ENCODE results near the gene PPP1R3E.

PPP1R3E gene

DNA sequence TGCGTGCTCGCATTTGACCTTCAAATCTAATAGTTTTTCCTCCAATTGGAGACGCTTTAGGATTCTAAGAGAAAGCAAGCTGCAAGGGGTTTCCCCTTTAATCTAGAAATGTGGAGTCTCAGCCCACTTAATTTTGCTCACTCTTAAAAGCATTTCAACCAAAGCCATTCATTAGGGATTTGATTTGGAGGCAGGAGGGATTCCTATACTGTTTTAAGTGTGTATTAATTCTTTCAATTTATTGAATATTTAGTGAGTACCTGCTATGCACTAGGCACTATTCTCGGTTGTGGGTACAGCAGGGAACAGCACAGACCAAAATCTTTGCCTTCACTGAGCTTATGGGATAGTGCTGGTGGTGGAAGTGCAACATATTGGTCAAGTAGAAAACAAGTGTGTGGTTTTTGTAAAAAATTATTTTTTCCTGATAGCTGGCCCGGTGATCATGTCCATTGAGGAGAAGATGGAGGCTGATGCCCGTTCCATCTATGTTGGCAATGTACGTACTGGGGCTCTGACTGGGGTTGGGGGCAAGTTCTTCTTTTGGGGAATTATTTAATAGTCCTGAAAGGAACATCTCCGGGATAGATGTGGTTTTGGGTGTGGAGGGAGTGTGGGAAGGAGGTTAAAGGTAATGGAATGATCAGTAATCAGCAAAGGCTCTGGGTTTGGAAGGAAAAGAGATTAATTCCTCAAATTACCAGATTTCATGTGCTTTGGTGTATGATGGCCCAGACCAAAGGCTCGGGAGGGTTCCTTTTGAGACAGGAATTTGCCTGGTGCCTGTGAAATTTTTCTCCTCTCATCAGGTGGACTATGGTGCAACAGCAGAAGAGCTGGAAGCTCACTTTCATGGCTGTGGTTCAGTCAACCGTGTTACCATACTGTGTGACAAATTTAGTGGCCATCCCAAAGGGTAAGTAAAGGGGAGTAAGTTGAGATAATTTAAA is 20.2 kb upstream of the PPP1R3E start:
- no peak for DNase-seq

DNA sequence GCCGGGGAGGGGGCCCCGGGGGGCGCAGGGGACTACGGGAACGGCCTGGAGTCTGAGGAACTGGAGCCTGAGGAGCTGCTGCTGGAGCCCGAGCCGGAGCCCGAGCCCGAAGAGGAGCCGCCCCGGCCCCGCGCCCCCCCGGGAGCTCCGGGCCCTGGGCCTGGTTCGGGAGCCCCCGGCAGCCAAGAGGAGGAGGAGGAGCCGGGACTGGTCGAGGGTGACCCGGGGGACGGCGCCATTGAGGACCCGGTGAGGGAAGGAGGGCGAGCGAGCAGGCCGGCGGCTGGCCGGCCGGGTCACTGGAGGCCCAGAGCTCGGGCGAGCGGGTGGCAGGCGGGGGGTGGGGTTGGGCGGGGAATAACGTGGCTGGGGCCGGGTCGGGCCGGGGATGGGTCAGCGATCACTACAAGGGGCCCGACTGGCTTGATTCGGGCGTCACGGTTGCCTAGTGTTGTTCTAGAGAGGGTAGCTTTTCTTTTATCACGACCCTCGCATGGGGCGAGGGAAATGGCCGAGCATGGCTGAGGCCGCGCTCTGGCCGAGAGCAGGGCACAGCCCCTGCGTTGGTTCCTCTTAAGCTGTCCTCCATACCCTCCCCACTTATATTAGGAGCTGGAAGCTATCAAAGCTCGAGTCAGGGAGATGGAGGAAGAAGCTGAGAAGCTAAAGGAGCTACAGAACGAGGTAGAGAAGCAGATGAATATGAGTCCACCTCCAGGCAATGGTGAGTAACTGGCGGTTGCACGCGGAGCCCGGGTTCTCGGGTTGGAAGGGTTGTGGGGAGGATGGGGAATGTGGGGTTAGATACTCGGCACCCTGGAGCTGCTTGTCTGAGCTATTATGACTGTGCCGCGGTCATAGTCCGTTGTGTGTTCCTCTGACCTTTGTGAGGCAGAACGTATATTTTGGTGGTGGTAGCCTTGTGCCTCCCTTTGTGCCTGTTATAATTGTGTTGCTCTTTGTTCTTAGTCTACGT is 19.2 kb upstream of the PPP1R3E start:
- DNase-seq = no peak

DNA sequence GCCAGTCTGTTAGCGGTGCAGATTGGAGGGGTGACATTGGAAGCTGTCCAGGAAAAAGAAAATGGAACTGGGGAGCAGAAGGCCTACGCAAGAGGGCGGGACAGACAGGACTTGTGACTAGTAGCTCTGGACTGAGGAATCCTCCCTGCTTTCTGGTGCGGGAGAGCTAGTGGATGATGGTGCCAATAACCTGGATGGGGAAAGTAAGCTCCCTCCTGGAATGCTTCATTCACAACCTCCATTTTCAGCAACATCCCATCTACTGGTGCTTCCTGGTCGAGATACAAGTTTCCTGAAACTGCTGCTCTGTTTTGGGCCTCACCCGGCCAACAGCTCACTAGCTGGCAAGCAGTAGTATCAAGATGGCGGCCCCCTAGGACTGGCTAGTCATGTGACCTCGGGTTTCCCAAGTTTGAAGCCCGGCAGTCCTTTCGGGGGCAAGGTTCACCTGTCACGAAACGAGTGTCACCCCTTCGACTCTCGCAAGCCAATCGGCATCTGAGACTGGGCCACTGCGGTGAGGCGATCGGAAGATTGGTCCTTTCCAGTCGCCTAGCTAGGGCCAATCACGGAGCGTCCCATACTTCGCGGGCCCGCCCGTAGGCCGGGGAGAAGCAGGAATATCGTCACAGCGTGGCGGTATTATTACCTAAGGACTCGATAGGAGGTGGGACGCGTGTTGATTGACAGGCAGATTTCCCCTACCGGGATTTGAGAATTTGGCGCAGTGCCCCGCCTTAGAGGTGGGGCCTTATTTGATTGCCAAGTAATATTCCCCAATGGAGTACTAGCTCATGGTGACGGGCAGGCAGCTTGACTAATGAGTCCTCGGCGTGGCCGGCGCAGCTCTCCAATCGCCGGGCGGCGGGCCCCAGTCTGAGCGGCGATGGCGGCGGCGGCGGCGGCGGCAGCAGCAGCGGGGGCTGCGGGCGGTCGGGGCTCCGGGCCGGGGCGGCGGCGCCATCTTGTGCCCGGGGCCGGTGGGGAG is 18.2 kb upstream of the PPP1R3E start, which contains the start of gene PABPN1:
Gene PABPN1, plus strand, starts transcription at position 874 of the 988 bp plus-strand sequence. Its CDS starts 13 bp downstream, at position 887.
- DNase-seq = peak; percentile 99

DNA sequence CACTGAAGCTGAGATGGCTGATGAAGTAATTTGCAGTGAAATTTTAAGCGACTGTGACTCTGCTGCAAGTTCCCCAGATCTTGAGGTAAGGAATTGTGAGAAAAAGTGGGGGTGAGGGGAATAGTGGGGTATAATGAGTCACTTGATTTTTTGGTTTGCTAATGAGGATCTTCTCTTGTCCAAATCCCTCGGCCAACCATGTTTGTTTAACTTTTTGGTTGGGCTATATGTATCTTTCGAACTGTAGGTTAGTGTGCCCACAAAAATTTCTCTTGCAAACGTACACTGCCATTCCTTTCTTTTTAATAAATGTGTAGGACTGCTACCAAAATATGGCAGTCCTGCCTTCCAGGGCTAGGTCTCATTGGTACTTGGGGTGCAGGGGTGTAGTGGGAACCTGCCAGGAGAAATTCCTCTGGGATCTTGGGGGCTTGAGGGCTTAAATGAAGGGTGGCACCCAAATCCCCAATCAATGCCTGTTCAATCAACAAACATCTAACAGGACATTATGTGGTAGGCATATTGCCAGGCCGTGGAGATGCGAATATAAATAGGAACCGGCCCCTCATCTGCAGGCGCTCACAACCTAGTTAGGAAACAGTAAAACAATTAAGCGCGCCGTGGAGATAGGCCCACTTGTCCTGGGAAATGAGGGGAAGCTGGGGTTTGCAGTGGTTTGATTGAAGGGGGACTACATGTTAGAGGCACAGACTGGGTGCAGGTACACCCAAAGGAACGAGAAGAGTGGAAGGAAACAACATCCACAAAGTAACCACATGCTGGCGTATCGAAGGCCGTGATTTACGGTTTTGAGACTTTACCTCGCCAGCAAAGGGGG is 17.3 kb upstream of the PPP1R3E start:
- DNase-seq = no peak

DNA sequence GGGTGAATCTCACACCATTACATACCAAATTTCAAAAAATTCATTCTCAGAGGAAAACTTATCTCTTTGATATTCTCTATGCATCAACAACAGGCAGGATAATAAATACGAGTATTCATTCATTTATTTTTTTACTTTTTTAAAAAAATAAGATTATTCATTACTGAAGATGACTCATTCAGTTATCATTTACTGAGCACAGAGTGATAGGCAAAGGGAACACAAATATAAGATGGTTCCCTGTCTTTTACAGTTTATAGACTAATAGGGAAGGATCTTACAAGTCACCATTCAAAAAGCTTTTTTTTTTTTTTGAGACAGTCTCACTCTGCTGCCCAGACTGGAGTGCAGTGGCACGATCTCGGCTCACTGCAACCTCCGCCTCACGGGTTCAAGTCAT is 13.6 kb upstream of the PPP1R3E start:
- no peak for DNase-seq

DNA sequence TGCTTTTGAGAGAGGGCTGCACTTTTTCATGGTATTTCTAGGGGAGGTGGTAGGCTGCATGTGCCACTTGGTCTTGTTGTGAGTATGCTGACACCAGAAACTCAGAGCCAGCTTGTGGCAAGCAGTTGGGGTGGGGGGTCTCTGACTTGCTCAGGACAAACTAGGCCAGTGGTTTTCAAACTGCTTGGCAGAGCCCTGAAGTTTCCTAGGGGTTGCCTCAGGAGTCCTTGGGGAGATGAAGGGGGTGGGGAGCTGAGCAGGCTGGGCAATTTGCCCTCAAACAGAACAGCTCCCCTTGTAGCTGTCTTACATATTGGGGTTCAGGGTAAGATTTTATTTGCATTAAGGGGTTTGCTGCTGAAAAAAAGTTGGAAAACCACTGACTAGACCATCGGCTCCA is 7.9 kb upstream of the PPP1R3E start:
- DNase-seq = no peak

DNA sequence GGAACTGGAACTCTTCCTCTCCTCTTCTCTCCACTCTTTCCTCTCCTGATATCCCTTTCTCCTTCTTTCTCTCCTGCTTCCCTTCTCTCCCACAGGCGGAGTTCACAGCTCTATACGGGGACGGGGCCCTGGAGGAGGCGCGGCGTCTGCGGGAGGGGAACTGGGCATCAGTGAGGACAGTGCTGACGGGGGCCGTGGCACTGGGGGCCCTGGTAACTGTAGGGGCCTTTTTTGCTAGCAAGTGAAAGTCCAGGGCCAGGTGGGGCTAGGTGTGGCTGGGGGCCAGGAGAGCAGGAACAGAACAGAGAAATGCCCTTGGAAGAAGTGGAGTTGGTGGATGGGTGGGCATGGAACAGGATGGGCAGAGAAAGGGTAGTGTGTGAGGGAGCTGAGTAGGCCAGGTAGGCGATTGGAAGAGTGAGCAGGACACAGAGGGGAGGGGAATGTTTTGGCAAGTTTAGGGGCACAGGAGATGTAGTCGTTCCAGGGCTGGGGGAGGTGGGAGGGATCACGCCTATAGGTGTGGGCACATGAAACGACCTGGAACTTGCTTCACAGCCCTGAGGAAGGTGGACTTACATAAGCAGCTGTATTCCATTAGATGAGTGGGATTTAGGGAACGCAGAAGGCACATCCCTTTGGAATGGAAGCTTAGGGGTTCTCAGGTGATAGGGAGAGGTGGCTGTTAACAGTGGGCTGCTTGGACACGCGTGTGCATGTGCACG is 6.2 kb upstream of the PPP1R3E start:
- no peak for DNase-seq

DNA sequence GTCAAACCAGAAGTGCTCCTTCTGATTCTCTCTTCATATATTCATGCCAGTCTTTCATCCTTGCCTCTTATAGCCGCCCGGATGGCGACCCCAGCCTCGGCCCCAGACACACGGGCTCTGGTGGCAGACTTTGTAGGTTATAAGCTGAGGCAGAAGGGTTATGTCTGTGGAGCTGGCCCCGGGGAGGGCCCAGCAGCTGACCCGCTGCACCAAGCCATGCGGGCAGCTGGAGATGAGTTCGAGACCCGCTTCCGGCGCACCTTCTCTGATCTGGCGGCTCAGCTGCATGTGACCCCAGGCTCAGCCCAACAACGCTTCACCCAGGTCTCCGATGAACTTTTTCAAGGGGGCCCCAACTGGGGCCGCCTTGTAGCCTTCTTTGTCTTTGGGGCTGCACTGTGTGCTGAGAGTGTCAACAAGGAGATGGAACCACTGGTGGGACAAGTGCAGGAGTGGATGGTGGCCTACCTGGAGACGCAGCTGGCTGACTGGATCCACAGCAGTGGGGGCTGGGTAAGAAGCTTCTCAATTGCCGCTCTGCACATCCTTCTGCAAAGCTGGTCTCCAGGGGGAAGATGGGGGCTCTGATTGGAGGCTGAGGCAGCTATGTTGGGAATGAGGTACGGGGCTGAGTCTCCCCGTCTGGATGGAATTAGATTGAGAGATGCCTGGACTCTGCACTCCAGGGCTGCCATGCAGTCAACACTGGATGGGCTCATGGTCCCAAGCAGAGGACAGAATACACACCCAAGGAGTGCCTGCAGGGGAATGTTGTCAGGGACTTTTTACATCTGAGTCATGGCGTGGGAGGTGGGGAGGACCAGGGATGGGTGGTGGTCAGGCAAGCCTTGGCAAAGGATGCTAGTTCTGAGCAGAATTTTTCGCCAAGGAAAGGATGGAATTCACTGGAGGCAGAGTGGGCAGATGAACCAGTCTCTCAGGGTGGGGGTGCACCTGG is 5.3 kb upstream of the PPP1R3E start:
- DNase-seq = no peak

DNA sequence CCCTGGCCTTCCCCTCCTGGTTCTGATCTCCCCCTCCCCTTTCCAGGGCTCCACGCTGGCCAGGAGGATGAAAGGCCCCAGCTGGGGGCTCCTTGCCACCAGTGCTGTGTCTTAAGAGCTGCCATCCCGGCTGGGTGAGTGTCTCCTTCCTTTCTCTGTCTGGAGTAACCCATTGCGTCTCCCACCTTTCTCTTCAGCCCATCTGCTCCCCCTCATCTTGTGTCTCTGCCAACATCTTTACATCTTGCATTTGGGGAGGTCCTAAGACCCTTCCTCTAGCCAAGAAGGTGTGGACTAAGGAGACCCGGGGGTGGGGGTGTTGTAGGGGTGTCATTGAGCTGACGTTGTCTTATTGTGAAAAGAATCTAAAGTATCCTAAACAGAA is 4.5 kb upstream of the PPP1R3E start:
- DNase-seq = no peak

DNA sequence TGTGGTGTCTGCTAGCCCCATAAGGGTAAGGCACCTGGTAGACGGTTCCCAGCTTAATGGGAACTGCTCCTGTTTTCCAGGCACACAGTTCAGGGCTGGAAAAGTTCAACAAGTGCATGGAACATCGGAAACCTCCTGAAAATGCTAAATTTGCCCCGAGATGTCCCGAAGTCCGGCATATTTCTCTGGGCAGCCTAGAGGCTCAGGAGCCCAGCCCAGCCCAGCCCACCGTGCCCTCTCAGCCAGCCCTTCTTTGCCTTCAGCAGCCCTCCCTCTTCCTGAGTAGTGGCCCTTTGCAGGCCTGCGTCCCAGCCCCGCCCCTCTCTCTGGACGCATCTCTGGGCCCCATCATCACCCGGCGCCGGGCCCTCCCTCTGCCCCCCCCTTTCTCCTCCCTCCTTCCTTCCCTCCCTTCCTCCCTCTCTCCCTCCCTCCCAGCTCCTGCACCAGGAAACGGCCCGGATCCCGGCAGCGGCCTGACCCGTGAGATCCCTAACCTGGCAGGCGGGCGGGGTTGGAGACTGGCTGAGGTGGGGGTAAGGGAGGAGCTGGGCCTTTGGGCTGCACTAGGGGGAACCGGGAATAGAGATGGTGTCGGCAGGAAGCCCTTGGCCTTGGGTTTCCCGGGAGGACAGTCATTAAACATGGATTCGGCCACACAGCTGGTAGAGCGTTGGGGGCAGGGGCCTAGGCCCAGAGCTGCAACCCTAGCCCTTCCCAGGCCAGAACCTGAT is 3.9 kb upstream of the PPP1R3E start, which contains the start of gene BCL2L2:
Gene BCL2L2, plus strand, starts transcription at position 422 of the 734 bp plus-strand sequence. CDS start 935 bp downstream, outside the sequence.
- DNase-seq = peak; percentile 35

DNA sequence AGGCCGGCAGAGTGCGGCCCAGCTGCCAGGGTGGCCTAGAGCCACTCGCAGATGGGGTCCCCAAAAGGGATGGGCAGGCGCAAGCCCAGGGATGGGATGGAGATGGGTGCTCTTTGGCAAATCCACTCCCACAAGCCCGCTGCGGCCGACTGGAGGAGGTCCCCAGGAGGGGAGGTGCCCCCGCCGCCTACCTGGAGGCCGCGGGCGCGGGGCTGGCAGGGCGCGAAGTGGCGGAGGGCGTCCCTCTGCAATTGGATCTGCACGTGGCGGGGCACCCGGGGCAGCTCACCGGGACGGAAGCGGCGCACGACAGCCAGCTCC is 730 bp downstream of the PPP1R3E start:
- DNase-seq = no peak

DNA sequence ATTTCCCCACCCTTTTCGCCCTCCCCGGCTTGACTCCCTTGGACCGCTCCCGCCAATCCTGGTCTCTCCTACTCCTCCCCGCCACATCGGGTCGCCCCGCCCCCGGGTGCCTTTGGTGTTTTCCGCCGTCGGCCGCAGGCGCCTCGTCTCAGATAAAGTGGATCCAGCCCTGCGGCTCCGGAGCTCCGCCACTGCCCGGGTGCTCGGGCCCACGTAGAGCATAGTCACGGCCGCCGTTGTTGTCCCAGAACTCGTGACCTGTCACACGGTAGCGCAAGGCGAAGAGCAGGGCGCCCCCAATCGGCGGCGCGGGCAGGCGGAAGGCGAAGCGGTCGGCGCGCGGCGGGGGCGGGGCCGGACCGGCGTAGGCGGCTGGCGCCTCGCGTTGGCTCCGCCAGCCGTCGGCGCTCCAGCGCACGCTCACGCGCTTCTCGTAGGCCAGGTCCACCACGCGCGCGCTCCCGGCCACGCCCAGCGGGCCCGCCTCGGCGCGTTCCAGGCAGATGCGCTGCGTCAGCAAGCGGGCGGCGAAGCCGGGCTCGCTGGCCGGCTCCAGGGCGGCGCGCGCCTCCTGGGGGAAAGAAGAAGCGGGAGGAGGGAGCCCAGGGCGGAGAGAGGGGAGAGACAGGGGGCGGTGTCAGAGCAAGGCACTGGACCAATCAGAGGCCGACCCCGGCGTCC is 1.2 kb downstream of the PPP1R3E start:
- peak; percentile 77 for DNase-seq

DNA sequence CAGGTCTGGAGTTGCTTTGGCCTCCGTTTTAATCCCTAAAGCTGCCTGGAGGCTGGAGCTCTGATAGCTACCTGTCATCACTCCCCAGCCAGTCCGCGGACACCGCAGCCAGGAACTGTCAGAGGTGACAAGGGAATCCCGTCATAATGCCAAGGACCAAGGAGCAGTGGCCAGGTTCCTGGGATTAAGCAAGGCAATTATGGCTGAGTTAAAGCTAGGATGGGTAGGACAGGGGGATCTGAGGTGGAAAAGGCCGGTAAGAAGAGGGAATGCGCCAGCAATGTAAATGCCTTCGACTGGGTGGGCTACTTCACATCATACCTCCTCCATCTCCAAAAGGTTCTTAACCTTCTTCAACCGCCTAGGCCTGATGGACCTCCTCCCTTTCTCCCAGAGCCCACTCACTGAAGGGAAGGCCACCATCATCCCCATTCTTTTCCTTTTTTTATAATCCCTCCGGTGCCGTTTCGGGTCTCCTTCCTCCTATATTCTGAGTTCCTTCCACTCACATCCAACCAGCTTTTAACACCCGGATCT is 1.9 kb downstream of the PPP1R3E start:
- DNase-seq = no peak

DNA sequence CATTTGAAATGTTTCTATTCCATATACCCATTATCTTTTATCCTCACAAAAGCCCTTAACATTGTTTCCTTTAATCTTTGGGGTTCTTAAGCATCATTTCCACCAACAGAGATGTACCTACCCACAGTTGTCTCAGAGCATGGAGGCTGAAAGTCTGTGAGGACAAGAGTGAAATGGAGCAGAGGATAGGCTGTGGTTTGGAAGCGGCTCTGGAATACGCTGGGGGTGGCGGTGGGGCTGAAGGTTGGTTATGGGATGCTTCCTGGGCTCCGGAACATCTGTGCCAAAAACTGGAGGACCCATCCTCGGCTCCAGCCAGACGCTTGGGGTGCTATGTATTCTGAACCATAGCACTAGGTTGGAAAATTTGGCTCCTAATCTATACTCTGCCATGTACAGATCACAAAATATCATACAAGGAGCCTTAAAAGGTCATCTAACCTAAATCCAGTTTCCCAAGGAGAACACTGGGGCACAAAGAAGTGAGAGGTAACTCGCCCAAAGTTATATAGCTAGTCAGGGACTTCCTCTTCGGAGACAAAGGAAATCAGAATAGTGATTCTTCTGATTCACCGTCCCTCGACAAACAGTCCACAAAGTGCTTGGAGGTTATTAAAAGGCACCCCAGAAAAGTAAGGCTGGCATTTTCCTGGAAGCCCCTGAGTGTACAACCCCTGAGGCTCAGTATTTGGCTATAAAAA is 2.5 kb downstream of the PPP1R3E start:
- no peak for DNase-seq

DNA sequence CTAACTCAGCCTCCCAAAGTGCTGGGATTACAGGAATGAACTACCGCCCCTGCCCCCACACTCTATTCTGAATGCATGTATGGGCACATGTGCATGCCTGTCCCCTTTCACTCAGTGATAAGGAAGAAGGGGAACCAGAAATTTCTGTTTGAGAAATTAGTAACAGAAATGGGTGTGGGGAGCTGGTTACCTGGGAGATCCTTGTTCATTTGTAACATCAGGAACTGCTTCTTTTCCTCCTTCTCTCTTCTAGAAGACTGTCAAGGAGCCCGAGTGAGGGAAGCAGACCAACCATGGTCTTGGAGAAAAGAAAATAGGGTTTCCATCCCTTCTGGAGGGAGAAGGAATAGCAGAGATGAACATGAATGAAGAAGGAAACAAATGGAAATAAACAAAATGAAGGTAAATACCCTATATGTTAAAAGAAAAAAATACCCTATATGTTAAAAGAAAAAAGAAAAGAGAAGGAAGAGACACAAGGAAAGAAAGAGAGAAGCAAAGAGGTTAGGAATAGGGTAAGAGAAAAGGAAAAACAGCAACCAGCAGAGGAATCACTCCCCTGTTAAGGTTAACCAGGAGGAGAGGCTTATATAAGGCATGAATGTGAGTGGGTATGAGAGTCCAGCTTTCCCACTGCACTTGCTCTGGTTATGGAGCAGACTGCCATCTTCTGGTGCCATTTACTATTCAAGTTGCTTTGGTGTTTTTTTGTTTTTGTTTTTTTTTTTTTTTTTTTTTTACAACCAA is 3.3 kb downstream of the PPP1R3E start:
- no peak for DNase-seq

DNA sequence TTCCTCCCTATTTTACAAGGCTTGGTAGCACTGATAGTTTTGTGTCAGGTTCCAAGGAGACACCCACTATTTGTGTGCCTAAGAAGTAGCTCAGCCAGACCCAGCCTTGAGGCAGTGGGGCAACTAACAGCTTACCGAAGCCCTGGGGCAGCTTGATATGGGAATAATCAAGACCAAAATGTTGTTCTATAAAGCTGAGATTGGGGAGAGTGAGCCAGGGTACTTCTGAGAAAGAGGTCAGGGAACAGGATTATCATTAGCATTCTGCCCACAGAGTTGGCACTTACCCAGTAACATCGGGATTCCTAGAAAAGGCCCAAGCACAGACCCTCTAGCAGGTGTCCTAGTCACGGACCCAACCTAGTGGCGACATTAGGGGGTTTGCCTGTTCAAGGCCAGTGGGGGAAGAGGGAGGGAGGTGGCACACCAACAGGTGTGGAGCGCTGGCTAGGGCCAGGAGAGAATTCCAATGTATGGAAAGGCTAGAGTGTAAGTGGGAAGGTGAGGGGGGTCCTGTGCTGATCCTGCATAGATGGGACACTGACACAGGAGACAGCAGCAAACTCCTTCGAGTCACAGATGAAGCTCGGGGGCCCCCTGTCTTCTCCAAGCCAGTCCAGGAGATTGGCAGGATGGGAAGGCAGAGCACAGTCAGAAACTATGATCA is 4.9 kb downstream of the PPP1R3E start:
- no peak for DNase-seq

Data from NCI-H1436 treated with DMSO at 0.1 percent for 48 hours (cell line).